Mucosa of stomach (tissue), 1 donor: ENCODE data around the gene SPTBN4.
A peak's percentile ranks its signal among the peaks of the same experiment; 100 is the strongest.
"Not testable (repeated sequence)": the region's sequence is repeated elsewhere in the genome, so short reads cannot be mapped to it uniquely, and the experiment has no call there.

ENCODE experiments used
- H3K27me3 ChIP-seq: one replicate; pipeline ENCODE4 v1.7.0; 2013; ENCODE audit warnings: mild to moderate bottlenecking, low read length; ENCODE audit not compliant: control insufficient read depth, insufficient read depth
- H3K36me3 ChIP-seq: one replicate; pipeline ENCODE4 v1.7.0; 2013; ENCODE audit warnings: low read length; ENCODE audit not compliant: control insufficient read depth, insufficient read depth
- H3K4me1 ChIP-seq: one replicate; pipeline ENCODE4 v1.7.0; 2013; ENCODE audit warnings: mild to moderate bottlenecking, low read length; ENCODE audit not compliant: control insufficient read depth, insufficient read depth
- H3K4me3 ChIP-seq: one replicate; pipeline ENCODE4 v1.7.0; 2013; ENCODE audit warnings: low read length
- H3K9ac ChIP-seq: one replicate; pipeline ENCODE4 v1.7.0; 2013; ENCODE audit warnings: mild to moderate bottlenecking, low read length, moderate library complexity
- H3K9me3 ChIP-seq: one replicate; pipeline ENCODE4 v1.7.0; 2013; ENCODE audit warnings: mild to moderate bottlenecking, low read length, moderate library complexity; ENCODE audit not compliant: control insufficient read depth
- donor health status: Pancreatic carcinoma.

SPTBN4 gene

DNA sequence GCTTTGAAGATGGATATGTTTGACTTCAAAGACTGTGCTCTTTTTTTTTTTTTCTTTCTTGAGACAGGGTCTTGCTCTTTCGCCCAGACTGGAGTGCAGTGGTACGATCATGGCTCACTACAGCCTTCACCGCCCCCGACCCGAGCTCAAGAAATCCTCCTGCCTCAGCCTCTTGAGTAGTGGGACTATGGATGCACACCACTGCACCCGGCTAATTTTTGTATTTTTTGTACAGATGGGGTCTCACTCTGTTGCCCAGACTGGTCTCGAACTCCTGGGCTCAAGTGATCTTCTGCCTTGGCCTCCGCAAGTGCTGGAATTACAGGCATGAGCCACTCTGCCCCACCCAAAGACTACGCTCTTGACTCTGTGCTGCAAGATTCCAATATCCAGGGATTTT lies 50.4 kb downstream of the SPTBN4 start:
- Histone ChIP-seq H3K4me1 (no peaks in the 10 kb centered on the region), H3K27me3 (peaks cover 30% of the 10 kb centered on the region), H3K4me3 (no peak overlapping the region), H3K9ac (no peak overlapping the region), H3K9me3 (no peaks in the 10 kb centered on the region), H3K36me3 (no peaks in the 10 kb centered on the region)

DNA sequence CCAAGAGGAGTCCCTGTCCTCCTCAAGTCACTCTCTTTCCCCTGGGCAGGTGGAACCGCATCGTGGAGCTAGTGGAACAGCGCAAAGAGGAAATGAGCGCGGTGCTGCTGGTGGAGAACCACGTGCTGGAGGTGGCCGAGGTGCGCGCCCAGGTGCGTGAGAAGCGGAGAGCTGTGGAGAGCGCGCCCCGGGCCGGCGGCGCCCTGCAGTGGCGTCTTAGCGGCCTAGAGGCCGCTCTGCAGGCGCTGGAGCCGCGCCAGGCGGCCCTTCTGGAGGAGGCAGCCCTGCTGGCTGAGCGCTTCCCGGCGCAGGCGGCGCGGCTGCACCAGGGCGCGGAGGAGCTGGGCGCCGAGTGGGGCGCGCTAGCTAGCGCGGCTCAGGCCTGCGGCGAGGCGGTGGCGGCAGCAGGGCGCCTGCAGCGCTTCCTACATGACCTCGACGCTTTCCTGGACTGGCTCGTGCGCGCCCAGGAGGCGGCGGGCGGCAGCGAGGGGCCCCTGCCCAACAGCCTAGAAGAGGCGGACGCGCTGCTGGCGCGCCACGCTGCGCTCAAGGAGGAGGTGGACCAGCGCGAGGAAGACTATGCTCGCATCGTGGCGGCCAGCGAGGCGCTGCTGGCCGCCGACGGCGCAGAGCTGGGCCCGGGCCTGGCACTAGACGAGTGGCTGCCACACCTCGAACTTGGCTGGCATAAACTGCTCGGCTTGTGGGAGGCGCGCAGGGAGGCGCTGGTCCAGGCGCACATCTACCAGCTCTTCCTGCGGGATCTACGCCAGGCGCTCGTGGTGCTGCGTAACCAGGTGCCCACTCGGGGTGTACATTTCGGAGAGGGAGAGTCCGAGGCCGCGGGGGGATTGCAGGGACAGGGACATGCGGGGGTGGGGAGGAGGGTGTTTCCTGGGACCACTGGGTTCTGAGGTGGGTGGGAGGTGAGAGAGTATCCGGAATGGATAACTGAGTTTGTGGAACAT lies 52.8 kb downstream of the SPTBN4 start:
- H3K4me1 ChIP-seq = peaks cover 8% of the 10 kb centered on the region
- H3K9ac ChIP-seq = no peak overlapping the region
- no peaks in the 10 kb centered on the region for H3K9me3 ChIP-seq
- no peaks in the 10 kb centered on the region for H3K36me3 ChIP-seq
- H3K4me3 ChIP-seq = no peak overlapping the region
- peaks cover 8% of the 10 kb centered on the region for H3K27me3 ChIP-seq

DNA sequence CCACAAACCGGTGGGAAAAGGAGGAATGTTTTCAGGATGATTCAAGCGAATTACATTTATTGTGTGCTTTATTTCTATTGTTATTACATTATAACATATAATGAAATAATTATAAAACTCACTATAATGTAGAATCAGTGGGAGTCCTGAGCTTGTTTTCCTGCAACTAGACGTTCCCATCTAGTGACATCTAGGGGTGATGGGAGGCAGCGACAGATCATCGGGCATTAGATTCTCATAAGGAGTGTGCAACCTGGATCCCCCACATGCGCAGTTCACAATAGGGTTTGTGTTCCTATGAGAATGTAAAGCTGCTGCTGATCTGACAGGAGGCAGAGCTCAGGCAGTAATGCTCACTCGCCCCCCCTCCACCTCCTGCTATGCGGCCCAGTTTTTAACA lies 54.5 kb downstream of the SPTBN4 start:
- Histone ChIP-seq H3K9ac (no peak overlapping the region), H3K4me1 (peaks cover 8% of the 10 kb centered on the region), H3K27me3 (peaks cover 7% of the 10 kb centered on the region), H3K36me3 (no peaks in the 10 kb centered on the region), H3K9me3 (no peaks in the 10 kb centered on the region), H3K4me3 (no peak overlapping the region)

DNA sequence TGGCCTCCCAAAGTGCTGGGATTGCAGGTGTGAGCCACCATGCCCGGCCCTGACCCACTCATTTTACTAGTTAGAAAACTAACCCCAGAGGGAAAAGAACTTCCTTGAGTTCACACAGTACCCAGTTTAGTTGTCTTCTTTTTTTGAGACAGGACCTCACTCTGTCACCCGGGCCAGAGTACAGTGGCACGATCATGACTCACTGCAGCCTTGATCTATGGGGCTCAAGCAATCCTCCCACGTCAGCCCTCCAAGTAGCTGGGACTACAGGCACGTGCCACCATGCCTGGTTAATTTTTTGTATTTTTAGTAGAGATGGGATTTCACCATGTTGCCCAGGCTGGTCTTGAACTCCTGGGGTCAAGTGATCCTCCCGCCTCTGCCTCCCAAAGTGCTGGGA lies 55.1 kb downstream of the SPTBN4 start:
- H3K27me3 ChIP-seq, H3K36me3 ChIP-seq, H3K4me3 ChIP-seq, H3K4me1 ChIP-seq, H3K9ac ChIP-seq, H3K9me3 ChIP-seq: not testable (repeated sequence)

DNA sequence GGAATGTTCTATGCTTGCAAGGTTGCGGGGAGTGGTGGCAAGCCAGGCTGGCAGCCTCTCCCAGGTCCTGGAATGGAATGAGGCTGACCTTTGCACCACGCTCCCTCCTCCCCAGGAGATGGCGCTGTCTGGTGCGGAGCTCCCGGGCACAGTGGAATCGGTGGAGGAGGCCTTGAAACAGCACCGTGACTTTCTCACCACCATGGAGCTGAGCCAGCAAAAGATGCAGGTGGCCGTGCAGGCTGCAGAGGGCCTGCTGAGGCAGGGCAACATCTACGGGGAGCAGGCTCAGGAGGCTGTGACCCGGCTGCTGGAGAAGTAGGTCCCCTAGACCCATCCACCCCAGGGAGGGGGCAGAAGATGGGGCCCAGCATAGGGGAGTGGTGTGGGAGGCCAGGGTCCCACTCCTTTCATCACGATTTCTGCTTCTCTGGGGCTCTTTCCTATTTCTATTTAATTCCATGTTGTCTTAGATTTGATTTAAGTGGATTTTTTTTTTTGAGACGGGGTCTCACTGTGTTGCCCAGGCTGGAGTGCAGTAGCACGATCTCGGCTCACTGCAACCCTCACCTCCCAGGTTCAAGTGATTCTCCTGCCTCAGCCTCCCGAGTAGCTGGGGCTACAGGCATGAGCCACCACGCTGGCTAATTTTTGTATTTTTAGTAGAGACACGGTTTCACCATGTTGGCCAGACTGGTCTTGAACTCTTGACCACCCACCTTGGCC lies 56.7 kb downstream of the SPTBN4 start:
- Histone ChIP-seq H3K9ac (no peak overlapping the region), H3K4me3 (no peak overlapping the region), H3K36me3 (no peaks in the 10 kb centered on the region), H3K4me1 (peaks cover 8% of the 10 kb centered on the region), H3K9me3 (no peaks in the 10 kb centered on the region), H3K27me3 (peaks cover 7% of the 10 kb centered on the region)

DNA sequence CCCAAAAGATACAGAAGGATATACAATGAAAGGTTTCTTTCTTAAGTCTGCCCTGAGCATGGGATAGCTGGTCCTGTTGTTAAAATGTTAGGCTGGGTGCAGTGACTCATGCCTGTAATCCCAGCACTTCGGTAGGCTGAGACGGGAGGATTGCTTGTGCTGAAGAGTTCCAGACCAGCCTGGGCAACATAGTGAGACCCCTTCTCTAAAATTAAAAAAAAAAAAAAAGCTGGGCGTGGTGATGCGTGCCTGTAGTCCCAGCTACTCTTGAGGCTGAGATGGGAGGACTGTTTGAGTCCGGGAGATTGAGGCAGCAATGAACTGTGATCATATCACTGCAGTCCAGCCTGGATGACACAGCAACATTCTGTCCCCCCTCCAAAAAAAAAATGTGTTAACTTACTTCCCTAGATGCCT lies 57.3 kb downstream of the SPTBN4 start:
- no peaks in the 10 kb centered on the region for H3K36me3 ChIP-seq
- H3K4me1 ChIP-seq = peaks cover 8% of the 10 kb centered on the region
- H3K4me3 ChIP-seq = no peak overlapping the region
- no peak overlapping the region for H3K9ac ChIP-seq
- H3K27me3 ChIP-seq = peaks cover 7% of the 10 kb centered on the region
- H3K9me3 ChIP-seq = no peaks in the 10 kb centered on the region

DNA sequence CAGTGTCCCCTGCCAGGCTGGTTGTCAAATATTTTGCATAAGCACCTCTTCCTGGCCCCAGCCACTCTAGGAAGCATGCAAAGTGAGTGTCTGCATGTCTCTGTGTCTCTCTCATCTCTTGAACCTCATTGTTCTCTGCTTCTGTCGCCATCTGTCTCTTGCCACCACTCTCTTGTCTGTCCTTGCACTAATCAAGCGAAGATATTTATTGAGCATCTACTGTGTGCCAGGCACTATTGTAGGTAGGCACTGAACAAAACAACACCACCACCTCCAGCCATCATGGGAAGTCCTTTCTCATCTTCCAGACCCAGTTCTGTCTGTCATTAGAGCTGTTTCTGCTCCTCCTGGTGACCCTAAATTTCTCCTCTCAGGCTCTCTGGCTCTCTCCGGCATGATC lies 57.9 kb downstream of the SPTBN4 start:
- Histone ChIP-seq H3K9me3 (no peaks in the 10 kb centered on the region), H3K36me3 (no peaks in the 10 kb centered on the region), H3K4me1 (peaks cover 13% of the 10 kb centered on the region), H3K27me3 (peaks cover 7% of the 10 kb centered on the region), H3K4me3 (no peak overlapping the region), H3K9ac (no peak overlapping the region)

DNA sequence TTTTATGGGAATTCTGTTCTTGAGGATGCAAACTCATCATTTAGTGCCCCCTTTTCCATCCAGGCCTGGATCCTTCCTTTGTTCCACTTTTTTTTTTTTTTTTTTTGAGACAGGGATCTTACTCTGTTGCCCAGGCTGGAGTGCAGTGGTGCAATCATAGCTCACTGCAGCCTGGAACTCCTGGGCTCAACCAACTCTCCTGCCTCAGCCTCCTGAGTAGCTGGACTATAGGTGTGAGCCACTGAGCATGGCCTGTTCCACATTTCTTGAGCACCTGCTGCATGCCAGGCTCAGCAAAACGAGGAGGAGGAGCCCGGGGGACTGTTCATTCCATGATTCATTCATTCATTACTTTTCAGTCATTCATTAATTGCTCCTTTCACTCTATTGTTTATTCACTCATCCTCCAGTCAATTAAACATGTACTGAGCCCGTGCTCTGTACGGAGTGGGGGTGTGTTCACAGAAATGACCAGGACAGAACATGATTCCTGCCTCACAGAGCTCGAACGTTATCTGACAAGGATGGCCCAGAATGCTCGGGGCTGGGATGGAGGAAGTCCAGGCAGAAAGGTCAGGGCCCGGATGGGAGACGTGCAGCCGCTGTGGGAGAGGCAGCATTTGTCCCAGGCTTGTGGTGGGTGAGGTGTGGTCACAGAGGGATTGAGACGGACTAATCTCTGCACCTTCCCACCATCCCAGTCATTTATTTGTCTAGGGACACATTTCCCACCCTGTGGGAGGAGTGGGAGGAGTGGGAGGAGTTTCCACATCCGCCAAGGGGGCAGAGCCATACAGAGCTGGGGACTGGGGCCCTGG lies 58.6 kb downstream of the SPTBN4 start:
- Histone ChIP-seq H3K4me1 (peaks cover 18% of the 10 kb centered on the region), H3K27me3 (peaks cover 6% of the 10 kb centered on the region), H3K9ac (no peak overlapping the region), H3K36me3 (no peaks in the 10 kb centered on the region), H3K4me3 (no peak overlapping the region), H3K9me3 (no peaks in the 10 kb centered on the region)

DNA sequence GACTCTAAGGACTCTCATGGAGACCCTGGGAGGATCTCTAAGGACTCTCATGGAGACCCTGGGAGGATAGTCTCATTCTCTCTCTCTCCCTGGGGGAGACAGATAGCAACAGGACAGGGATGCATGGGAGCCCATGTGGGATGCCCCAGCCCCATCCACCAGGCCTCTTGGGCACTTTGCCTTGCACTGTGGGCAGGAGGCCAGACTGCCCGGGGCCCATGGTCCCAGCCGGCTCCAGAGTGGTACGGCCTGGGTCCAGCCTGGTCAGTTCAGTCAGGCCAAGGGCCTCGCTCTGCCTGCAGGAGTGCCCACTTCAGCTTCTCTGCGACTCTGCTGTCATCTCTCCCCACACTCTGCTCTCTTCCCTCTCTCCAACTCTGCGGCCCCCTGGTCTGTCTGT lies 61.3 kb downstream of the SPTBN4 start:
- Histone ChIP-seq H3K4me1 (peaks cover 21% of the 10 kb centered on the region), H3K9ac (no peak overlapping the region), H3K36me3 (no peaks in the 10 kb centered on the region), H3K27me3 (peaks cover 6% of the 10 kb centered on the region), H3K4me3 (no peak overlapping the region), H3K9me3 (no peaks in the 10 kb centered on the region)

DNA sequence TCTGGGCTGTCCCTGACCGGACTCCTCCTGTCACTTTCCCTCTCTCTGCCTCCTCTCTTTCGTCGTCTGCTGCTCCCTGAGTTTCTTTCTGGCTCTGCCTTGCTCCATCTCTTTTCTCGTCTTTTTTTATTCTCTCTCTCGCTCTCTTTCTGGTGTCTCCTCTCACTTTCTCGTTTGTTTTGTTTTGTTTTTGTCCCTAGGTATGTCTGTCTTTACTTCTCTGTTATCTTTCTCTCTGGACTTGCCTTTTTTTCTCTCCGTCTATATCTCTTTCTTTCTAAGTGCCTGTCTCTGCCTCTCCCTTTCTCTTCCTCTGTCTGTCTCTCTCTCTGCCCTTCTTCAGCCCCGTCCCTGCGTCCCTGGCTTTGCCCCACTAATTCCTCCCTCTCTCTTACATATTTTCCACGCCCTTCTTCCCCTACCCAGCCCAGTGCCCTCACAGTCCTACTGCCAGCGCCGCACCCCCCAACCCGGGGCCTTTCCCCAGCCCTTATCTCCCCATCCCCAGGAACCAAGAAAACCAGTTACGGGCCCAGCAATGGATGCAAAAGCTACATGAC lies 61.8 kb downstream of the SPTBN4 start:
- H3K36me3 ChIP-seq = no peaks in the 10 kb centered on the region
- H3K27me3 ChIP-seq = peaks cover 6% of the 10 kb centered on the region
- no peak overlapping the region for H3K4me3 ChIP-seq
- no peak overlapping the region for H3K9ac ChIP-seq
- no peaks in the 10 kb centered on the region for H3K9me3 ChIP-seq
- peaks cover 16% of the 10 kb centered on the region for H3K4me1 ChIP-seq

DNA sequence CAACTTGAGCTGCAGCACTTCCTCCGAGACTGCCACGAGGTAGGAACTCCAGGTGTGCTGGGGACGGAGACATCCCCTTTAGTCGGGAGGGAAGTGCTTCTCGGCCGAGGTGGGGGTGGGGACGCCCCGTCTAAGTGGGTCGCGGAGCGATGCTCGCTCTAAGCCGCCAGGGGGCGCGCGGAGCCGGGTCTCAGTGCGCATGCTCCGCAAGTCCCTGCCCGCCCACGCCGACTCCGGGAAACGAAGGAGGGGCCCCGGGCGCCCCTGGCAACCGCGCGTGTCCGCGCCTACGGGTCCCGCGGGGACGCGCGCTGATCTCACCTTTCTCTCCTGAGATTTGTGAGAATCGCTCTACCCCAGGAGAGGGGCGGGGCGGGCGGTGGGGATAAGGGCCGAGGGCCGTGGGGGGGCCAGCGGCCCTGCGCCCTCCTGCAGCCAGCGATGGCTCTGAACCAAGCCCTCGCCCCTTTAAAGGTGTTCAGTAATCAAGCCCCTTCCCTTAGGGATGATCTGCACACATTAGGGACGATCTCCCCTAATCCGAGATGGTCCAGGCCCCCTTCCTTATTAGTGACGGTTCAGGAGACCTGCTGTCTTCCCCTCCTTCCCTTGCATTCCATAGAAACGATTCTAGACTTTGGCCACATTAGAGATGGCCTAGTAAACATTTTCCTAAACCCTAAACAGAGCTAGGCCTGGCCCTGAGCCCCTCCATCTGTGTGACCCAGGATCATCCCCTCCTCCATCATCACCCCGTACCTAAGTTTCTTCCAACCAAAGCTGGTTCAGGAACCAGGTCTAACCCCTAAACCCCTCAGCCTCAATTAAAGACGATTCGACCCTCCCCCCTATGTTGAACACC lies 62.5 kb downstream of the SPTBN4 start:
- Histone ChIP-seq H3K36me3 (no peaks in the 10 kb centered on the region), H3K4me3 (no peak overlapping the region), H3K9ac (peak overlapping the region; percentile 15), H3K4me1 (peaks cover 16% of the 10 kb centered on the region), H3K9me3 (no peaks in the 10 kb centered on the region), H3K27me3 (peaks cover 6% of the 10 kb centered on the region)
